DND-41 (cell line): Measurements from ENCODE around the gene WFIKKN1.

Experiments
- EZH2 ChIP-seq: IDR thresholded peaks from 3 replicates; pipeline ENCODE4 v1.6.1; 2012; ENCODE audit warnings: borderline replicate concordance, low read depth, mild to moderate bottlenecking, moderate library complexity, low read length, inconsistent platforms; ENCODE audit not compliant: severe bottlenecking
- TF ChIP-seq, protein P1 (sequence below): IDR thresholded peaks from 2 replicates; pipeline ENCODE4 v1.5.1; 2012; ENCODE audit warnings: borderline replicate concordance, low read length, moderate library complexity, mild to moderate bottlenecking; ENCODE audit not compliant: poor library complexity, severe bottlenecking; ENCODE audit errors: extremely low read depth

DNA sequence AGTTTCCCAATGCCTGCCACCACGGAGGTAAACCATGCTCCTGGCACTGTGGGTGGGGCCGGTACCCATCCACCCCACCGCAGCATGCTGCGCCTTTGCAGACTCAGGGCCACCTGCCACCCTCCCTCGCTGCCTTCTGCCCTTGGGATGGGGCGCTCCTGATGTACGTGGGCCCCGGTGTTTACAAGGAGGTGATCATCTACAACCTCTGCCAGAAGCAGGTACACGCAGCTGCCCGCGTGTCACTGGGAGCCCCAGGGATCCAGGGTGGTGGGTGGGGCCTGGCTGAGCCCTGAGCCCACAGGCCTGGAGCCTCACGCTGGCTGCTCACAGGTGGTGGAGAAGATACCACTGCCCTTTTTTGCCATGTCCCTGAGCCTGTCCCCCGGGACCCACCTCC lies 35.8 kb downstream of the WFIKKN1 start:
- TF ChIP-seq, protein P1, sequence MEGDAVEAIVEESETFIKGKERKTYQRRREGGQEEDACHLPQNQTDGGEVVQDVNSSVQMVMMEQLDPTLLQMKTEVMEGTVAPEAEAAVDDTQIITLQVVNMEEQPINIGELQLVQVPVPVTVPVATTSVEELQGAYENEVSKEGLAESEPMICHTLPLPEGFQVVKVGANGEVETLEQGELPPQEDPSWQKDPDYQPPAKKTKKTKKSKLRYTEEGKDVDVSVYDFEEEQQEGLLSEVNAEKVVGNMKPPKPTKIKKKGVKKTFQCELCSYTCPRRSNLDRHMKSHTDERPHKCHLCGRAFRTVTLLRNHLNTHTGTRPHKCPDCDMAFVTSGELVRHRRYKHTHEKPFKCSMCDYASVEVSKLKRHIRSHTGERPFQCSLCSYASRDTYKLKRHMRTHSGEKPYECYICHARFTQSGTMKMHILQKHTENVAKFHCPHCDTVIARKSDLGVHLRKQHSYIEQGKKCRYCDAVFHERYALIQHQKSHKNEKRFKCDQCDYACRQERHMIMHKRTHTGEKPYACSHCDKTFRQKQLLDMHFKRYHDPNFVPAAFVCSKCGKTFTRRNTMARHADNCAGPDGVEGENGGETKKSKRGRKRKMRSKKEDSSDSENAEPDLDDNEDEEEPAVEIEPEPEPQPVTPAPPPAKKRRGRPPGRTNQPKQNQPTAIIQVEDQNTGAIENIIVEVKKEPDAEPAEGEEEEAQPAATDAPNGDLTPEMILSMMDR: no peak
- no peak for TF ChIP-seq EZH2
